ENCODE measurements around the gene ZDHHC14.

DNA sequence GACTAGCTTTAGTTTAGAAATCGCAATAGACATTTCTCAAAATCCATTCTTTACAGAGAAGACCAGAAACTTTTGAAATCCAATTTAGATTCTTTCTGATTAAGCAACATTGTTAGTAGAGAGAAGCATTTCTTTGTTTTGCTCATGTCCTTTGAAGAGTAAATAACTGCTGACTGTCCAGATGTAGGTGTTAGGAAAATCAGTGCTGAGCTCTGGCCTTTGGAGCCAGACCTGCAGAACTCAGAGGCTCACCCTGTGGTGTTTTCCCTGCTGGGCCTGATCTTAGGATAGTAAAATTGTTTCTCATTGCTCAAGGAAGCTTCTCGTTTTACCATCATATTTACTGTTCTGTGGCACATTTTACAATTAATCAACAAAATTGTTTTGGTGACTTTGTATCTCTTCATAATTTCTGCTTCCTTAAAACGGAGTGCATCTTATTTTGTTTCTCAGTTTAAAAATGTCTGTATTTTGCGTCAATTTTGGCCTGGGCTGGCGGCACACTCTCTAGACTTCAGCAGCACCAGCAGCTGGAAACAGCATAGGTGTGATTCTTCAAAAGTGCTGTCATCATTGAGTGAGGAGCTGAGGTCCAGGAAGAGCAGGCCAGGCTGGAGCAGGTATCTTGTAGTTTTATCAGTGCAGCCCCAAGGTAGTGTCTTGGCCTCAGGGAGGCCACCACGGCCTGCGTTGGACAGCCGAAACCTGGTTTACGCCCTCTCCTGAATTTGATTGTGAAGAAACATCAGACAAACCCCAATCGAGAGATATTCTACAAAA, 8.3 kb upstream of the ZDHHC14 start:
- TF ChIP-seq, protein P1, sequence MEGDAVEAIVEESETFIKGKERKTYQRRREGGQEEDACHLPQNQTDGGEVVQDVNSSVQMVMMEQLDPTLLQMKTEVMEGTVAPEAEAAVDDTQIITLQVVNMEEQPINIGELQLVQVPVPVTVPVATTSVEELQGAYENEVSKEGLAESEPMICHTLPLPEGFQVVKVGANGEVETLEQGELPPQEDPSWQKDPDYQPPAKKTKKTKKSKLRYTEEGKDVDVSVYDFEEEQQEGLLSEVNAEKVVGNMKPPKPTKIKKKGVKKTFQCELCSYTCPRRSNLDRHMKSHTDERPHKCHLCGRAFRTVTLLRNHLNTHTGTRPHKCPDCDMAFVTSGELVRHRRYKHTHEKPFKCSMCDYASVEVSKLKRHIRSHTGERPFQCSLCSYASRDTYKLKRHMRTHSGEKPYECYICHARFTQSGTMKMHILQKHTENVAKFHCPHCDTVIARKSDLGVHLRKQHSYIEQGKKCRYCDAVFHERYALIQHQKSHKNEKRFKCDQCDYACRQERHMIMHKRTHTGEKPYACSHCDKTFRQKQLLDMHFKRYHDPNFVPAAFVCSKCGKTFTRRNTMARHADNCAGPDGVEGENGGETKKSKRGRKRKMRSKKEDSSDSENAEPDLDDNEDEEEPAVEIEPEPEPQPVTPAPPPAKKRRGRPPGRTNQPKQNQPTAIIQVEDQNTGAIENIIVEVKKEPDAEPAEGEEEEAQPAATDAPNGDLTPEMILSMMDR (IDR thresholded peaks at IDR 0.05), result no peak
- TF ChIP-seq POLR2A (IDR thresholded peaks at IDR 0.05; ENCODE audit: low read depth), result no peak
- TF ChIP-seq EP300 (IDR thresholded peaks at IDR 0.05), result no peak
